GM12891 (cell line): ENCODE results near the gene ATP6V0E1.

Experiments used
- POLR2A ChIP-seq: IDR thresholded peaks from 2 replicates; pipeline ENCODE4 v1.6.1; 2011; ENCODE audit warnings: low read depth, low read length, control low read depth
- TAF1 ChIP-seq: IDR thresholded peaks from 2 replicates; pipeline ENCODE4 v1.6.1; 2011; ENCODE audit warnings: low read depth, low read length, control low read depth

GRCh38 chr5:172950176-172950965 lies 33.2 kb upstream of the ATP6V0E1 start:
- no peak for TF ChIP-seq TAF1
- no peak for TF ChIP-seq POLR2A
